Colonic mucosa (tissue), 4 donors: Measurements from ENCODE around the gene GID4. TPM values are rescaled to one million over a fixed set of nuclear protein-coding genes. Genes with fewer than 3 reads are reported as not detected.

Experiments used
- DNase-seq: peaks from one replicate; pipeline ENCODE4 v3.0.0-alpha.2; 2020
- H3K27ac ChIP-seq: fragments of 200-600 bp; one replicate; pipeline ENCODE4 v1.8.0; 2021
- H3K27me3 ChIP-seq: fragments of 200-600 bp; one replicate; pipeline ENCODE4 v1.8.0; 2021
- H3K36me3 ChIP-seq: fragments of 200-600 bp; one replicate; pipeline ENCODE4 v1.8.0; 2021
- H3K4me1 ChIP-seq: fragments of 200-600 bp; one replicate; pipeline ENCODE4 v1.8.0; 2021; ENCODE audit warnings: mild to moderate bottlenecking
- H3K4me3 ChIP-seq: fragments of 200-600 bp; one replicate; pipeline ENCODE4 v1.8.0; 2021
- H3K9ac ChIP-seq, 2 donors: one replicate each; pipeline ENCODE4 v1.7.0; 2013; ENCODE audit warnings: control low read depth in 2 of 2, low read depth in 2 of 2, low read length in 2 of 2
- H3K9me3 ChIP-seq: fragments of 200-600 bp; one replicate; pipeline ENCODE4 v1.8.0; 2021
- CTCF ChIP-seq: fragments of 200-600 bp; IDR thresholded peaks from one replicate; pipeline ENCODE4 v1.8.0; 2022; ENCODE audit warnings: antibody characterized with exemption, mild to moderate bottlenecking
- intact Hi-C: fragments of 100-400 bp; cut with DNase I; formaldehyde crosslinking; loops from one replicate; pipeline ENCODE4 v1.14.1; 2022
- total RNA-seq, 2 donors: library from RNA; stranded (reverse); fragmentation: NEBNext Ultra II Directional in 1 of 2; extraction: Animal tissue kit (Norgen Biotek cat#: 25700) in 1 of 2; gene quantifications; one replicate each; pipeline ENCODE4 v1.2.1, GENCODE V29; 2021
- donor health status: healthy.
- donor health status: DM: no; HTN: no; CAD: no.
- donor health status: DM: no; HTN: no; CAD: no.

Gene GID4
- total RNA-seq, 2 donors from 2014 or later: 5.2 to 8.0 TPM

DNA sequence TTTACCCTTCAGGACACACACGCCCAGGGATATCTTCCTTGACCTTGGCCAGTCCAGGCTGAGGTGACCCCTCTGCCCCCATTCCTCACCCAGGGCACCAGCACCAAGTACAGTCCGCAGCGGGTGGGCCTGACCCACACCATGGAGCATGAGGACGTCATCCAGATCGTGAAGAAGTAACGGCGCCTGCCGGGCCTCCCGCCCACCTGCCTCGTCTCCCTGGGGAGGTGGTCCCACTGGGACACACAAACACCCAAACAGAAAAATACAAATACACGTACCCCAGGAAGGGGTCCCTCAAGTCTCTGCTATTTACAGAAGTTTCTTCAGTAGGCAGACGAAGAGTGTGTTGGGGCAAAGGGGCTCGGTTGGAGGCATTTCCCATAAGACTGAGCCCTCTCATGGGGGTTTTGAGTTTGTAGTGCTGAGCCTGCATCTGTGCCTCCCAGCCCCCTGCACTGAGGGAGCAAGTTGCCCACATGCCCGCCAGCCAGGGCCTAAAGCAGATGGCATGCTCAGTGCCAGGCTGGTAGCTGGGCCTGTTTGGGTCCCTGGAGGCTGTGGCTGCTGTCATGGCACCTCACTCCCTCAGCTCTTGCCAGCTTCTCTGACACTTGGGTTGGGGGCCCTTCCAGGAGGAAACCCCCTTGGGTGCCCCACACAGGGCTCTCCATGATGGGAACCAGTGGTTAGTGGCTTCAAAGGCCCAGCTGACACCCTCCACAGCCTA, 68.0 kb downstream of the GID4 start:
- no peak for DNase-seq
- Histone ChIP-seq H3K4me1 (no peaks in the 10 kb centered on the region), H3K9ac (no peak overlapping the region), H3K27ac (no peak overlapping the region), H3K9me3 (no peaks in the 10 kb centered on the region), H3K4me3 (no peak overlapping the region), H3K27me3 (no peaks in the 10 kb centered on the region), H3K36me3 (no peaks in the 10 kb centered on the region)
- no peak for TF ChIP-seq CTCF
- intact Hi-C loops: no loop called here

DNA sequence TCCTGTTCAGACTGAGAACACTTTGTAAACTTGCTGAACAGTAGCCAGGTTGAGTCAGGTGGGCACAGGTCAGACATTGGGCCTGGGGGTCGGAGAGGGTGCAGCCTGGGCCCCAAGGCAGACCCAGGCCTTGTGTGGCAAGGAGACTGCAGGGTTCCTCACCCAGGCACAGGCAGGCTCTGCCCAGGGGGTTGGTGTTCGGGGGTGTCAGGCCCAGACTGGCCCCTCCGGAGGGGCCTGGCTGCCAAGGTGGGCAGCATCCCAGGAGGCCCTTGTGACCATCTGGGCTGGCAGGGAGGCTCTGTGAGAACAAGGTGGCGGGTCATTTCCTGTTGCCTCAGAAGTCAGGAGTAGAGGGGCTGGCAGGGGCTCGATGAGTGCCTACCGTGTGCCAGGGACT, 68.8 kb downstream of the GID4 start:
- Histone ChIP-seq H3K4me1 (no peaks in the 10 kb centered on the region), H3K9me3 (no peaks in the 10 kb centered on the region), H3K36me3 (no peaks in the 10 kb centered on the region), H3K9ac (no peak overlapping the region), H3K4me3 (no peak overlapping the region), H3K27me3 (no peaks in the 10 kb centered on the region), H3K27ac (no peak overlapping the region)
- no peak for DNase-seq
- intact Hi-C loops: no loop called here
- no peak for TF ChIP-seq CTCF

GRCh38 chr17:18108401-18109312, 69.4 kb downstream of the GID4 start, which contains the start of gene MYO15A:
Gene MYO15A, plus strand, starts transcription at chr17:18108756. Its CDS starts 10,045 bp downstream, at chr17:18118801.
- intact Hi-C loops: no loop called here
- DNase-seq: no peak
- no peak for TF ChIP-seq CTCF

DNA sequence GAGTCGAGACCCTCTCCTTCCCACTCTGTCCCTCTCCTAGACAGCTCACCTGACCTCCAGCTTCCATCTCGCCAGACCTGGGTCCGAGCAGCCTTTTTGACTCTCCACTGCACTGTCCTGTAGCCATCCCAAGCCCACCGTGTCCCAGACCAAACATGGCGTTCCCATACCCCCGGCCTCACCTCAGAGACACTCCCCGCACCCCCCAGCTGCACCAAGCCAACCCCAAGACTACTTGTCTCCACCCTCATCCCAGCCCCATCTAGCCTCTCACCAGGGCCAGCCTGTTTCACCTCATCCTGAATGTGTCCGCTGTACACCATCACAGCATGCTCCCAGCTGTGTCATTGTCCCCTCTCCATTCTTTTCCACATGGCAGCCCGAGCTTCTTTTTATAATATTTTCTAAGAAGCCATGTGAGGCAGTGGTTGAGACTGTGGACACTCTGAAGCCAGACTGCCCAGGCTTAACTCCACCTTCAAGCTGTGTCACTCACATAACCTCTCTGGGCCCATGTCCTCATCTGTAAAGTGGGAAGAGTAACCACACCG, 70.8 kb downstream of the GID4 start:
- Histone ChIP-seq H3K4me3 (no peak overlapping the region), H3K27me3 (no peaks in the 10 kb centered on the region), H3K9ac (no peak overlapping the region), H3K36me3 (no peaks in the 10 kb centered on the region), H3K4me1 (no peaks in the 10 kb centered on the region), H3K9me3 (no peaks in the 10 kb centered on the region), H3K27ac (no peak overlapping the region)
- no peak for DNase-seq
- TF ChIP-seq CTCF: no peak
- intact Hi-C loops: no loop called here

More at GRCh38 chr17:18108401-18109312, 69.4 kb downstream of the GID4 start, which contains the start of gene MYO15A:
- no peak within 1 kb of the TSS for H3K9ac ChIP-seq
- H3K27me3 ChIP-seq: no peaks in the 10 kb centered on the region
- H3K9me3 ChIP-seq: no peaks in the 10 kb centered on the region
- H3K27ac ChIP-seq: no peak within 1 kb of the TSS
- H3K4me1 ChIP-seq: no peaks in the 10 kb centered on the region
- H3K36me3 ChIP-seq: no peaks in the 10 kb centered on the region
- no peak within 1 kb of the TSS for H3K4me3 ChIP-seq

GRCh38 chr17:18110636-18111145, 71.5 kb downstream of the GID4 start:
- intact Hi-C loops: no loop called here
- H3K27me3 ChIP-seq: no peaks in the 10 kb centered on the region
- no peak overlapping the region for H3K27ac ChIP-seq
- no peaks in the 10 kb centered on the region for H3K9me3 ChIP-seq
- no peak overlapping the region for H3K4me3 ChIP-seq
- H3K9ac ChIP-seq: no peak overlapping the region
- no peaks in the 10 kb centered on the region for H3K4me1 ChIP-seq
- H3K36me3 ChIP-seq: no peaks in the 10 kb centered on the region
- no peak for TF ChIP-seq CTCF
- DNase-seq: no peak
